Measurements from ENCODE around the gene ZFC3H1. TPM values are rescaled to one million over a fixed set of nuclear protein-coding genes. Genes with fewer than 3 reads are reported as not detected.

Gene ZFC3H1
- total RNA-seq, 1 experiment from 2014 or later: 37.1 TPM

GRCh38 chr12:71664411-71665089 is 902 bp upstream of the ZFC3H1 start:
- peaks cover 63% of the 10 kb centered on the region for H3K79me2 ChIP-seq (ENCODE audit: insufficient read depth, low read length)
- BruUV-seq (replicated peaks): TSS peak; percentile 80
- peak overlapping the region; percentile 80 for H3K27ac ChIP-seq (ENCODE audit: low read depth, low read length)
- ChIA-PET RAD21 (ENCODE audit: low non-redundant PET in 1 of 2, low total read pairs in 2 of 2, uncharacterized antibody in 2 of 2, unreplicated experiment in 2 of 2) (interaction anchor here (0.9 to 1.7 kb wide), 3 partner anchors 21 to 83 kb away, joined by 3 to 6 read pairs (median 6); no protein-coding TSS in a partner anchor), POLR2A (interaction anchor here (0.7 to 2.5 kb wide), 8 partner anchors 11 to 83 kb away, joined by 3 to 19 read pairs (median 4); partner anchors contain the start of gene TMEM19), CTCF (interaction anchor here (1.3 to 2.2 kb wide), 5 partner anchors 13 to 115 kb away, joined by 4 to 11 read pairs (median 5); partner anchors contain the start of gene TMEM19)
- TF ChIP-seq EZH2phosphoT487 (IDR thresholded peaks at IDR 0.05; ENCODE audit: borderline replicate concordance) (no peak), SP1 (IDR thresholded peaks at IDR 0.05; ENCODE audit: low read depth) (0 out of 2 replicates have a peak, but pooled peaks have one; percentile 4)
- H3K9ac ChIP-seq (ENCODE audit: low read length): peak overlapping the region; percentile 87
- intact Hi-C loops (cut with micrococcal nuclease): loop anchor here (1.0 kb wide), 1 partner anchor 83 kb away; no protein-coding TSS in a partner anchor
- peak overlapping the region; percentile 75 for H3K4me2 ChIP-seq (ENCODE audit: low read length)
- DNase-seq (ENCODE audit: low read depth, low spot score) (no peak), ATAC-seq (no peak; the same call in 1 of the 2 replicates)
- peaks cover 11% of the 10 kb centered on the region; the same call in 1 of the 2 replicates for H4K20me1 ChIP-seq (ENCODE audit: insufficient read depth)
- H3K9me3 ChIP-seq (ENCODE audit: control insufficient read depth in 1 of 2, insufficient read depth in 1 of 2, low read depth in 1 of 2, low read length in 2 of 2): no peaks in the 10 kb centered on the region
- no peaks in the 10 kb centered on the region for H3K27me3 ChIP-seq (ENCODE audit: insufficient read depth, low read length)
- H2AFZ ChIP-seq (ENCODE audit: low read depth, low read length, poor library complexity, severe bottlenecking): no peak overlapping the region
- H3K9me2 ChIP-seq (ENCODE audit: insufficient read depth): peaks cover 3% of the 10 kb centered on the region; the same call in 1 of the 2 replicates
- peak overlapping the region; percentile 81 to 97 for H3K4me3 ChIP-seq (replicated peaks in 1 of 2; ENCODE audit: low read depth in 1 of 2, low read length in 2 of 2)
- peaks cover 3 to 7% of the 10 kb centered on the region in 2 experiments for H3K36me3 ChIP-seq (ENCODE audit: control insufficient read depth in 1 of 2, insufficient read depth in 2 of 2, low read length in 2 of 2)
- peaks cover 11 to 18% of the 10 kb centered on the region in 2 experiments for H3K4me1 ChIP-seq (ENCODE audit: control insufficient read depth in 1 of 2, insufficient read depth in 2 of 2, low read length in 2 of 2)

GRCh38 chr12:71662849-71663560 is 643 bp downstream of the ZFC3H1 start:
- no peaks in the 10 kb centered on the region for H3K27me3 ChIP-seq (ENCODE audit: insufficient read depth, low read length)
- H3K4me3 ChIP-seq (replicated peaks in 1 of 2; ENCODE audit: low read depth in 1 of 2, low read length in 2 of 2): peak overlapping the region; percentile 81 to 97
- ATAC-seq: peak; percentile 26
- H3K9ac ChIP-seq (ENCODE audit: low read length): peak overlapping the region; percentile 87
- TF ChIP-seq CBX3 (IDR thresholded peaks at IDR 0.05; ENCODE audit: low read depth) (no peak), CEBPB (IDR thresholded peaks at IDR 0.05; ENCODE audit: low read depth) (no peak), ZFX (IDR thresholded peaks at IDR 0.05) (peak; percentile 79)
- intact Hi-C loops (cut with micrococcal nuclease): loop anchor here (2.0 kb wide), 1 partner anchor 92 kb away; the partner anchor contains the start of gene RAB21
- peak overlapping the region; percentile 80 for H3K27ac ChIP-seq (ENCODE audit: low read depth, low read length)
- H3K36me3 ChIP-seq (ENCODE audit: control insufficient read depth in 1 of 2, insufficient read depth in 2 of 2, low read length in 2 of 2): peaks cover 15 to 16% of the 10 kb centered on the region in 2 experiments
- peaks cover 2% of the 10 kb centered on the region; the same call in 1 of the 2 replicates for H3K9me2 ChIP-seq (ENCODE audit: insufficient read depth)
- ChIA-PET RAD21 (ENCODE audit: low non-redundant PET in 1 of 2, low total read pairs in 2 of 2, uncharacterized antibody in 2 of 2, unreplicated experiment in 2 of 2) (interaction anchor here in 1 of 2 experiments (1.7 kb wide), 1 partner anchor 84 kb away, joined by 6 read pairs; no protein-coding TSS in a partner anchor), POLR2A (interaction anchor here (1.3 to 2.5 kb wide), 6 partner anchors 9 to 80 kb away, joined by 3 to 19 read pairs (median 5); partner anchors contain the start of gene TMEM19), CTCF (interaction anchor here (1.6 to 2.2 kb wide), 4 partner anchors 14 to 117 kb away, joined by 4 to 11 read pairs (median 6); partner anchors contain the start of gene TMEM19)
- H4K20me1 ChIP-seq (ENCODE audit: insufficient read depth): peaks cover 11% of the 10 kb centered on the region; the same call in 1 of the 2 replicates
- H3K9me3 ChIP-seq (ENCODE audit: control insufficient read depth in 1 of 2, insufficient read depth in 1 of 2, low read depth in 1 of 2, low read length in 2 of 2): no peaks in the 10 kb centered on the region
- no peak for DNase-seq (ENCODE audit: low read depth, low spot score)
- peaks cover 79% of the 10 kb centered on the region for H3K79me2 ChIP-seq (ENCODE audit: insufficient read depth, low read length)
- TSS peak; percentile 69 for BruUV-seq (replicated peaks)
- H3K4me2 ChIP-seq (ENCODE audit: low read length): peak overlapping the region; percentile 75
- no peak overlapping the region for H2AFZ ChIP-seq (ENCODE audit: low read depth, low read length, poor library complexity, severe bottlenecking)
- peaks cover 11 to 18% of the 10 kb centered on the region in 2 experiments for H3K4me1 ChIP-seq (ENCODE audit: control insufficient read depth in 1 of 2, insufficient read depth in 2 of 2, low read length in 2 of 2)

Data from HCT116 (cell line).